Mesothelial cell of epicardium (in vitro differentiated cells): ENCODE data around the gene GATB. TPM values are rescaled to one million over a fixed set of nuclear protein-coding genes. Genes with fewer than 3 reads are reported as not detected.

Experiments used
- DNase-seq, 2 experiments: peaks; one replicate each; pipeline ENCODE4 v3.0.0; 2021; ENCODE audit warnings: low spot score in 2 of 2; ENCODE audit not compliant: unreplicated experiment in 2 of 2
- H3K27ac Mint-ChIP-seq: 2 replicates; pipeline ENCODE4 v1.8.0; 2021; ENCODE audit warnings: mixed read lengths
- H3K27me3 Mint-ChIP-seq: 2 replicates; pipeline ENCODE4 v1.8.0; 2021; ENCODE audit warnings: low read depth, mixed read lengths
- H3K36me3 Mint-ChIP-seq: 2 replicates; pipeline ENCODE4 v1.8.0; 2021; ENCODE audit warnings: mixed read lengths
- H3K4me1 Mint-ChIP-seq: 2 replicates; pipeline ENCODE4 v1.8.0; 2021; ENCODE audit warnings: mixed read lengths
- H3K4me3 Mint-ChIP-seq: 2 replicates; pipeline ENCODE4 v1.8.0; 2021; ENCODE audit warnings: mild to moderate bottlenecking, moderate library complexity, mixed read lengths
- H3K9me3 Mint-ChIP-seq: 2 replicates; pipeline ENCODE4 v1.8.0; 2021; ENCODE audit warnings: mixed read lengths
- CTCF ChIP-seq: fragments of 200-600 bp; sonication (generic); IDR thresholded peaks from one replicate; pipeline ENCODE4 v1.5.0; 2021; ENCODE audit warnings: antibody characterized with exemption; ENCODE audit not compliant: unreplicated experiment
- total RNA-seq: library from RNA; stranded (reverse); gene quantifications from 3 replicates; pipeline ENCODE4 v1.2.1, GENCODE V29; 2021

Gene GATB
- total RNA-seq, 1 donor from 2014 or later = 24.5 TPM

DNA sequence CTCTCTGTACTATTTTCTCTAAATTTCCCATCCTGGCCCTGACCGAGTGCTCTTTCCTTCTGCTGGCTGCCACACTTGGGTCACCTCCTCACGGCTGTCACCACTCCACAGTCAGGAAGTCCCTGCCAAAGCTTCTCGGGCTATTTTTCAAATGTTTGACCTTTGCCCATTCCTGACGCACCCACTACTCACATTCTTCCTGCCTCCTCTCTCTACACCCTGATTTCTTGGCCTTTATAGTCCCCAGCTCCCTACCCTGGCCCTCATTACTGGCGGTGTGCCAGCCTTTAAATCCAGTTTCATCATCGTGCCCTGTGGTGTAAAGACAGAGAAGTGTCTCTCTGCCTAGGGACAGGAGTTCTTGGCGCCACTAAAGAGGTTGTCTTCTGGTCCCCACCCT lies 46.4 kb upstream of the GATB start:
- Mint-ChIP-seq H3K9me3 (peaks cover 17% of the 10 kb centered on the region), H3K4me3 (no peak overlapping the region), H3K27me3 (no peaks in the 10 kb centered on the region), H3K4me1 (peaks cover 14% of the 10 kb centered on the region), H3K27ac (peak overlapping the region; percentile 55), H3K36me3 (no peaks in the 10 kb centered on the region)
- no peak for TF ChIP-seq CTCF
- DNase-seq = no peak

DNA sequence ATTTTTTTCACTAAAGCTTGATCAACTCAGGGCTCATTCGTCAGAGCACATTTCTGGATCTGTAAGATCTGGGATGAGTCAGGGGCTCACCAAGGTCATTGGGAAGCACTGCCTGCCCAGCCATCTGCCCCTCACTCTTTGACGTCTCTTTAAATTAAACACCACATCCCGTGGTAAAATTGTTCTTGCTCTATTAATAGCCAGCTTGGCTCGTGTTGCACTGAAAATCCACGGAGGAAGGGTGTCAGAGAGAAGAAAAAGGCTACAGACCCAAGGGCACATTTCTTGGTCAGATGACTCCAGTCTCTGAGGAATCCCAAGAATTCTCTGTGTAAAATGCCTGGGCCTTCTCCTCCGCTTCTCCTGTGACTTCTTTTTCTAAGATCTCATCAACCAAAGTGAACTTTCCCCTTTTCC lies 45.7 kb upstream of the GATB start:
- DNase-seq = no peak
- TF ChIP-seq CTCF = no peak
- Mint-ChIP-seq H3K4me3 (no peak overlapping the region), H3K36me3 (no peaks in the 10 kb centered on the region), H3K27ac (peak overlapping the region; percentile 55), H3K4me1 (peaks cover 14% of the 10 kb centered on the region), H3K27me3 (no peaks in the 10 kb centered on the region), H3K9me3 (peaks cover 17% of the 10 kb centered on the region)

GRCh38 chr4:151804821-151805220 lies 44.0 kb upstream of the GATB start:
- Mint-ChIP-seq H3K36me3 (no peaks in the 10 kb centered on the region), H3K27me3 (no peaks in the 10 kb centered on the region), H3K9me3 (peaks cover 13% of the 10 kb centered on the region), H3K4me1 (peaks cover 14% of the 10 kb centered on the region), H3K27ac (no peak overlapping the region), H3K4me3 (no peak overlapping the region)
- DNase-seq = no peak
- TF ChIP-seq CTCF = no peak

DNA sequence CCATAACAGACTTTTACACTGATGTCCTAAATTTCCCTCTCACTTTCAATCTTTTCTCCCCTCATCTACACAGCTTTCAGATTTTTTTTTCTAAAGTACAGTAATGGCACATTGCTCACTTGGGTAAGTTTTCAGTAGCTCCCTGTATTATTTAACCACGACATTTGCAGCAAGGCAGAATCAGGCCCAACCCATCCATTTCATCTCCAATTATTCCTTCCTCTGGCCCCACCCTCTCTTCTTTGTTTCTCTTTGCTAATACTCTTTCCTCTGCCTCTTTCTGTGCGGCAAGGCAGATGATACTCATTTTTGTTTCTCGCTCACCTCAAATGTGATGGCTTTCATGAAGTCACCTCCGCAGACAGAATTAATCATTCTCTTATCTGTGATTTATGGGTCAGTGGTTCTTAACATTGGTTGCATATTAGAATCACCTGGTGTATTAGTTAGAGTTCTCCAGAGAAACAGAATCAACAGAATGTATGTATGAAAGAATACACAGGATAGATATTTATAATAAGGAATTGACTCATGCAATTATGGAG lies 43.4 kb upstream of the GATB start:
- no peaks in the 10 kb centered on the region for H3K36me3 Mint-ChIP-seq
- TF ChIP-seq CTCF = no peak
- H3K27ac Mint-ChIP-seq = no peak overlapping the region
- no peak overlapping the region for H3K4me3 Mint-ChIP-seq
- H3K4me1 Mint-ChIP-seq = peaks cover 14% of the 10 kb centered on the region
- no peak for DNase-seq
- H3K9me3 Mint-ChIP-seq = peaks cover 13% of the 10 kb centered on the region
- no peaks in the 10 kb centered on the region for H3K27me3 Mint-ChIP-seq

DNA sequence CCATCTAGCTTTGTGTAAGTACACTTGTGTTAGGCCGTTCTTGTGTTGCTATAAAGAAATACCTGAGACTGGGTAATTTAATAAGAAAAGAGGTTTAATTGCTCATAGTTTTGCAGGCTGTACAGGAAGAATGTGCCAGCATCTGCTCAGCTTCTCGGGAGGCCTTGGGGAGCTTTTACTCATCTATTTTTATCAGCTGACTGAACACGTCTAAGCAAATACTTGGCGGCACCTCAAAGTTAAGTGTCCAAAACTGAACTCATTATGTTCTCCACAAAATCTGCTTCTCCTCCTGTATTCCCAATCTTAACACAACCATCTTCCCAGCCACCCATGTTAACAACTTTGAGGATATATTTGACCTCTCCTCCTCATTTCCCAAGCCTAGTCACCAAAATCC lies 42.4 kb upstream of the GATB start:
- no peak overlapping the region for H3K4me3 Mint-ChIP-seq
- DNase-seq = no peak
- no peak for TF ChIP-seq CTCF
- H3K27ac Mint-ChIP-seq = no peak overlapping the region
- H3K27me3 Mint-ChIP-seq = no peaks in the 10 kb centered on the region
- H3K36me3 Mint-ChIP-seq = no peaks in the 10 kb centered on the region
- peaks cover 14% of the 10 kb centered on the region for H3K9me3 Mint-ChIP-seq
- peaks cover 11% of the 10 kb centered on the region for H3K4me1 Mint-ChIP-seq
